Nephron (organoid): ENCODE data around the gene CRTC1.

Source experiments
- H3K27ac Mint-ChIP-seq, 3 experiments: 2 replicates each; pipeline ENCODE4 v1.8.0; 2020; ENCODE audit warnings: mixed read lengths in 3 of 3, mild to moderate bottlenecking in 2 of 3, moderate library complexity in 1 of 3
- H3K27me3 Mint-ChIP-seq: 2 replicates; pipeline ENCODE4 v1.8.0; 2021; ENCODE audit warnings: low read depth, mild to moderate bottlenecking, moderate library complexity, mixed read lengths
- H3K36me3 Mint-ChIP-seq: 2 replicates; pipeline ENCODE4 v1.8.0; 2020; ENCODE audit warnings: low read depth, mixed read lengths
- H3K4me1 Mint-ChIP-seq: 2 replicates; pipeline ENCODE4 v1.8.0; 2020; ENCODE audit warnings: mixed read lengths
- H3K4me3 Mint-ChIP-seq, 3 experiments: 2 replicates each; pipeline ENCODE4 v1.8.0; 2020; ENCODE audit warnings: mild to moderate bottlenecking in 3 of 3, mixed read lengths in 3 of 3, moderate library complexity in 2 of 3
- H3K9me3 Mint-ChIP-seq: 2 replicates; pipeline ENCODE4 v1.8.0; 2020; ENCODE audit warnings: mixed read lengths
- TF ChIP-seq, protein P1 (sequence below), 3 experiments: fragments of 200-600 bp; sonication (generic); IDR thresholded peaks; one replicate each; pipeline ENCODE4 v1.5.0; 2021; ENCODE audit warnings: antibody characterized with exemption in 3 of 3; ENCODE audit not compliant: unreplicated experiment in 3 of 3

CRTC1 gene

DNA sequence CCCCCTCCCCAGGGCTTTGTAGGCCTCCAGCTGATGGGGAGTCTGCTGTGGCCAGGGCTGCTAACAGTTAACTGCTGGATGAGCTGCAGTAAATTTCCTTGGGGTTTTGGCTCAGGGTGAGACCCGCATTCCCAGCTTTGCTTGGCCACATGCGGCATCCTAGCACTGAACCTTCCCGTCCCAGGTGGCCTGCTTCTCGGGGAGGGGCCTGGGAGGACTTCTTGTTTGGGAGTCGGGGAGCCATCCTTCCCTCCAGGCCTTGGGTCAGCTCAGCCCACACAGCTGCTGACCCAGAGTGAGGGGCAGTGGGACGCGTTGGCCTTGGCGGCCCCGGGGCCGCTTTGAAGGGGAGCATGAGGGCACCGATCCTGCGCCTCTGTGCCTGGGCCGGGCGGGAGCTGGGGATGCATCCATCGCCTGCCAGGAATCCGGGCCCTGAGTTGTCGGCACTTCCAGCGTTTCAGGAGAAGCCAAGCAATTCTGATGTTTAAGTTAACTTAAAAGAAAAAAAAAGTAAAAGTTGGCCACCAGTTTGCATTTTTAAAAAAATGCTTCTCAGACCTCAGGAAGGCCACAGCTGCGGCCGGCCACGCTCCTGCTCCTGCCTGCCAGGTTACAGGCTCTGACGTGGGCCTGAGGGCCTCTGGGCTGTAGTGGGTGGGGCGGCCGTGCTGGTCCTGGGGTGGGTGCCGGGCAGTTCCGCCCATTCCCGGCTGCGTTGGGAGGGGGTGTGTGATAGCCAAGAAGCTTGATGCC, 27.7 kb downstream of the CRTC1 start:
- Mint-ChIP-seq H3K4me1 (peaks cover 27% of the 10 kb centered on the region), H3K36me3 (peaks cover 3% of the 10 kb centered on the region), H3K27ac (peak overlapping the region in 1 of 3 experiments; percentile 55), H3K9me3 (no peaks in the 10 kb centered on the region), H3K27me3 (no peaks in the 10 kb centered on the region), H3K4me3 (no peak overlapping the region)
- TF ChIP-seq, protein P1, sequence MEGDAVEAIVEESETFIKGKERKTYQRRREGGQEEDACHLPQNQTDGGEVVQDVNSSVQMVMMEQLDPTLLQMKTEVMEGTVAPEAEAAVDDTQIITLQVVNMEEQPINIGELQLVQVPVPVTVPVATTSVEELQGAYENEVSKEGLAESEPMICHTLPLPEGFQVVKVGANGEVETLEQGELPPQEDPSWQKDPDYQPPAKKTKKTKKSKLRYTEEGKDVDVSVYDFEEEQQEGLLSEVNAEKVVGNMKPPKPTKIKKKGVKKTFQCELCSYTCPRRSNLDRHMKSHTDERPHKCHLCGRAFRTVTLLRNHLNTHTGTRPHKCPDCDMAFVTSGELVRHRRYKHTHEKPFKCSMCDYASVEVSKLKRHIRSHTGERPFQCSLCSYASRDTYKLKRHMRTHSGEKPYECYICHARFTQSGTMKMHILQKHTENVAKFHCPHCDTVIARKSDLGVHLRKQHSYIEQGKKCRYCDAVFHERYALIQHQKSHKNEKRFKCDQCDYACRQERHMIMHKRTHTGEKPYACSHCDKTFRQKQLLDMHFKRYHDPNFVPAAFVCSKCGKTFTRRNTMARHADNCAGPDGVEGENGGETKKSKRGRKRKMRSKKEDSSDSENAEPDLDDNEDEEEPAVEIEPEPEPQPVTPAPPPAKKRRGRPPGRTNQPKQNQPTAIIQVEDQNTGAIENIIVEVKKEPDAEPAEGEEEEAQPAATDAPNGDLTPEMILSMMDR (IDR thresholded peaks at IDR 0.05; ENCODE audit: unreplicated experiment in 3 of 3) = no peak

DNA sequence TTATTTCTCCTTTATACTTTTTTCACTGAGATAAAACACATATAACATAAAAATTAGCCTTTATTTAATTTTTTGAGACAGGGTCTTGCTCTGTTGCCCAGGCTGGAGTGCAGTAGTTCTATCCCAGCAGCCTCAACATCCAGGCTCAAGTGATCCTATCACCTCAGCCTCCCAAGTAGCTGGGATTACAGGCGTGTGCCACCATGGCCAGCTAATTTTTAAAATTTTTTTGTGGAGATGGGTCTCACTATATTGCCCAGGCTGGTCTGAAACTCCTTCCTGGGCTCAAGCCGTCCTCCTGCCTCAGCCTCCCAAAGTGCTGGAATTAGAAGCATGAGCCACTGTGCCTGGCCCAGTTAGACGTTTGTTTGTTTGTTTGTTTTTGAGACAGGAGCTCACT, 28.4 kb downstream of the CRTC1 start:
- Mint-ChIP-seq H3K4me3 (no peak overlapping the region), H3K9me3 (no peaks in the 10 kb centered on the region), H3K27me3 (no peaks in the 10 kb centered on the region), H3K36me3 (peaks cover 3% of the 10 kb centered on the region), H3K27ac (peak overlapping the region in 1 of 3 experiments; percentile 55), H3K4me1 (peaks cover 21% of the 10 kb centered on the region)
- TF ChIP-seq, protein P1 (IDR thresholded peaks at IDR 0.05; ENCODE audit: unreplicated experiment in 3 of 3) = no peak

DNA sequence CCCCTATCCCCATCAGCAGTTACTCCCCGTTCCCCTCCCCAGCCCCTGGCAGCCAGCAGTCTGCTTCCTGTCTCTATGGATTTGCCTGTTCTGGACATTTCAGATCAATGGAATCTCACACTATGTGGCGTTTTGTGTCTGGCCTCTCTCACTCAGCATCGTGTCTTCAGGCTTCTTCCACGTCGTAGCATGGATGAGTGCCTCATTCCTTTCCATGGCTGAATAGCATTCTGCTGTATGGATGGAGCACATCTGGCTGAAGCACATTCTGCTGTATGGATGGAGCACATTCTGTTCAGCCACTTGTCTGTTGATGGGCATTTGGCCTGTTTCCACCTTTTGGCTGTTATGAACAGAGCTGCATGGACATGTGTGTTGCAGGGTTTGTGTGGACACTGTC, 29.5 kb downstream of the CRTC1 start:
- Mint-ChIP-seq H3K4me3 (no peak overlapping the region), H3K9me3 (no peaks in the 10 kb centered on the region), H3K4me1 (peaks cover 14% of the 10 kb centered on the region), H3K27me3 (no peaks in the 10 kb centered on the region), H3K27ac (peak overlapping the region in 2 of 3 experiments; percentile 70 to 85), H3K36me3 (peaks cover 3% of the 10 kb centered on the region)
- TF ChIP-seq, protein P1 (IDR thresholded peaks at IDR 0.05; ENCODE audit: unreplicated experiment in 3 of 3) = no peak

DNA sequence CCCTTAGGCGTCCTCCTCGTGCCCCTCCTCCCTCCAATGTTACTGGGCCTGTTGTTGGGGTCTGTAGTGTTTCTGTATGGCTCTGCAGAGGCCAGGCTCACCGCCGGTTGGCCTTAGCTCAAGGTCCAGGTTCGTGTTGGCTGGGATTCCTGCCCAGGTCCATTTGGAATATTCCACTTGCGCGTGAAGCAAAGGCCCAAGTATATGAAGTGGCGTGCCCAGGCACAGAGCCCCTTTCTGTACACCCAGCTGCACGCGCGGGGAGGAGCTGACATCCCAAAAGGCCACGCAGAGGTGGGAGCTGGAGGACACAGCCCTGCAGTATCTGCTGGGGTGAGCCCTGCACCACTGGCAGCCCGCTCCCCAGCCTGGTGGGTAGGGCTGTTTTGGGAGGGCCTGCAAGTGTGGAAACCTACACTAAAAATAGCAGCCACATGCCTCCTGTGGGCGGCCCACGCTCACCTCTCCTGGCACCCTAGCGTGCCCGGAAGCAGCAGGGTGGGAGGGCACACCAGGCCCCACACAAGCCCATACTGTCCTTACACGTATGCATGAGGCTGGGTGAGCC, 30.2 kb downstream of the CRTC1 start:
- H3K27me3 Mint-ChIP-seq = no peaks in the 10 kb centered on the region
- no peaks in the 10 kb centered on the region for H3K9me3 Mint-ChIP-seq
- peaks cover 6% of the 10 kb centered on the region for H3K36me3 Mint-ChIP-seq
- H3K4me1 Mint-ChIP-seq = peaks cover 11% of the 10 kb centered on the region
- no peak overlapping the region for H3K4me3 Mint-ChIP-seq
- H3K27ac Mint-ChIP-seq = peak overlapping the region in 1 of 3 experiments; percentile 85
- TF ChIP-seq, protein P1 (IDR thresholded peaks at IDR 0.05; ENCODE audit: unreplicated experiment in 3 of 3) = no peak

DNA sequence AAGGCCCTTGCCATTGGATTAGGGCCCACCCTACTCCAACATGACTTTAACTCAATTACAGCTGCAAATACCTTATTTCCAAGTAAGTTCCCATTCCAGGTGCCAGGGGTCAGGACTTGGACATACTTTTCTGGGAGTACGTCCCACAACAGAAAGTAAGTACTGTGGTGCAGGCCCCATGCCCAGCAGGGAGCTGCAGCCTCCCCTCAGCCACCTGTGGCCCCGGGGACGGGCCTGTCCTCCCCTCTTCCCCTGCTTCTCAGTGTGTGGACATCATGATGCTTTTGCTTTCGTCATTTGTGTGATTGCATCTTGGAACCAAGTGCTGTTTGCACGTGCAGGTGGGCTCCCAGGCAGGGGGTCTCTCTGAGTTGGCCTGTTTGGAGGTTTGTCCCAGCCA, 31.9 kb downstream of the CRTC1 start:
- peaks cover 6% of the 10 kb centered on the region for H3K36me3 Mint-ChIP-seq
- H3K27ac Mint-ChIP-seq = no peak overlapping the region
- H3K4me1 Mint-ChIP-seq = peaks cover 14% of the 10 kb centered on the region
- TF ChIP-seq, protein P1 (IDR thresholded peaks at IDR 0.05; ENCODE audit: unreplicated experiment in 3 of 3) = no peak
- no peak overlapping the region for H3K4me3 Mint-ChIP-seq
- no peaks in the 10 kb centered on the region for H3K9me3 Mint-ChIP-seq
- no peaks in the 10 kb centered on the region for H3K27me3 Mint-ChIP-seq

DNA sequence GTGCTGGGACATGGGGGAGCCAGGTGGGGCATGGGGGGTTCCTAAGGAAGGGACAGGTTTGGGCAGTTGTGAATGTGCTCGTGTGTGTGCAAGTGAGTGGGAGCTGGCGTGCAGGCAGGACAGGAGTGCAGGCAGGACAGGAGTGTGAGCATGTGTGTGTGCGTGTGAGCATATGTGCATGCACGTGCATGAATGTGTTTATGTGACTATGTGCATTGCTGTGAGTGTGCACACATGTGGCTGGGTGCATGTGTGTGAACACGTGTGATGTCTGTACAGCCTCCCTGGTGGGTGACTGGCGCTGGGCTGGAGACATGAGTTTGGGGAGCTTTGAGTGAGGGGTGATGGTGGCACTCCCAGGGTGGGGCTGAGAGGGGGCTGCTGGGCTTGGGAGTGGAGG, 33.4 kb downstream of the CRTC1 start:
- Mint-ChIP-seq H3K27ac (no peak overlapping the region), H3K4me1 (peaks cover 14% of the 10 kb centered on the region), H3K36me3 (peaks cover 6% of the 10 kb centered on the region)

More for the DNA sequence above, 33.4 kb downstream of the CRTC1 start:
- Mint-ChIP-seq H3K27me3 (no peaks in the 10 kb centered on the region), H3K9me3 (no peaks in the 10 kb centered on the region), H3K4me3 (no peak overlapping the region)
- TF ChIP-seq, protein P1 (IDR thresholded peaks at IDR 0.05; ENCODE audit: unreplicated experiment in 3 of 3) = no peak
